Measurements from ENCODE around the gene BTBD7.

DNA sequence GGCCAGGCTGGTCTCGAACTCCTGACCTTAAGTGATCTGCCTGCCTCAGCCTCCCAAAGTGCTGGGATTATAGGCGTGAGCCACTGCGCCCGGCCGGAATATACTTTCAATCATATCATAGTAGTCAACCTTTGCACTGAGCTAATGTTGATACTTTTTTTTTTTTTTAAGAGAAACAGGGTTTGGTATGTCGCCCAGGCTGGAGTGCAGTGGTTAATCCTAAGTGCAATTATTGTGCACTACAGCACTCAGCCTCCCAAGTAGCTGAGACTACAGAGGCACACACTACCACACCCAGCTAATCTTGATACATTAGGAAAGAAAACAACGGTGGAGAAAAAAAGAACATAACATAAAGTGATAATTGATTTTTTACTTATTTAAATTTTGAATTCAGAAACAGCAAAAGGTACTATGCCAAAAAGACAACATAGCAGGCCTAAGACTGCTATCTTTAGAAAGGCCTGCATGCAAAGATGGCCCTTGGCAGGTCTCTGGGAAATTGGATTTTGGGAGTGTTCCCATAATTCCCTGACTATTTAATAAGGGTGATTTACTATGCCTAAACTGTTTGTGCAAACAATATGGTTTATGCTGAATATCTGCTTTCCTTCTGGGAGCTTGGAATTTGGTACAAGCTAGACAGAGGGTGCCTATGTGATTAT is 15.5 kb downstream of the BTBD7 start:
- no peak for TF ChIP-seq GATA3 (IDR thresholded peaks at IDR 0.05; ENCODE audit: low read depth, low read length)
- TF ChIP-seq GATA2 (IDR thresholded peaks at IDR 0.05; ENCODE audit: low read depth, low read length) = no peak

Measured in SH-SY5Y (cell line).